Body of pancreas (tissue), 4 donors: ENCODE measurements around the gene TMEM232.
"Not testable (repeated sequence)": the region's sequence is repeated elsewhere in the genome, so short reads cannot be mapped to it uniquely, and the experiment has no call there.

Experiments used
- CTCF ChIP-seq, 7 experiments: fragments of 450-650 bp in 4 of 7; fragments of 200-600 bp in 3 of 7; sonication (generic) in 3 of 7; IDR thresholded peaks; one replicate each; pipeline ENCODE4 v1.5.1; 2016 to 2019; ENCODE audit warnings: antibody characterized with exemption in 7 of 7
- POLR2A ChIP-seq, 3 donors: fragments of 450-650 bp; IDR thresholded peaks; one replicate each; pipeline ENCODE4 v1.6.1; 2016; ENCODE audit warnings: antibody characterized with exemption in 3 of 3, mild to moderate bottlenecking in 2 of 3

- TF ChIP-seq CTCF, POLR2A (IDR thresholded peaks at IDR 0.05): not testable (repeated sequence)
Observed at GRCh38 chr5:110690587-110690986, 35.9 kb downstream of the TMEM232 start.
